ENCODE measurements around the gene CNOT9.
A peak's percentile ranks its signal among the peaks of the same experiment; 100 is the strongest.
"Not testable (repeated sequence)": the region's sequence is repeated elsewhere in the genome, so short reads cannot be mapped to it uniquely, and the experiment has no call there.

CNOT9 gene, protein sequence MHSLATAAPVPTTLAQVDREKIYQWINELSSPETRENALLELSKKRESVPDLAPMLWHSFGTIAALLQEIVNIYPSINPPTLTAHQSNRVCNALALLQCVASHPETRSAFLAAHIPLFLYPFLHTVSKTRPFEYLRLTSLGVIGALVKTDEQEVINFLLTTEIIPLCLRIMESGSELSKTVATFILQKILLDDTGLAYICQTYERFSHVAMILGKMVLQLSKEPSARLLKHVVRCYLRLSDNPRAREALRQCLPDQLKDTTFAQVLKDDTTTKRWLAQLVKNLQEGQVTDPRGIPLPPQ

DNA sequence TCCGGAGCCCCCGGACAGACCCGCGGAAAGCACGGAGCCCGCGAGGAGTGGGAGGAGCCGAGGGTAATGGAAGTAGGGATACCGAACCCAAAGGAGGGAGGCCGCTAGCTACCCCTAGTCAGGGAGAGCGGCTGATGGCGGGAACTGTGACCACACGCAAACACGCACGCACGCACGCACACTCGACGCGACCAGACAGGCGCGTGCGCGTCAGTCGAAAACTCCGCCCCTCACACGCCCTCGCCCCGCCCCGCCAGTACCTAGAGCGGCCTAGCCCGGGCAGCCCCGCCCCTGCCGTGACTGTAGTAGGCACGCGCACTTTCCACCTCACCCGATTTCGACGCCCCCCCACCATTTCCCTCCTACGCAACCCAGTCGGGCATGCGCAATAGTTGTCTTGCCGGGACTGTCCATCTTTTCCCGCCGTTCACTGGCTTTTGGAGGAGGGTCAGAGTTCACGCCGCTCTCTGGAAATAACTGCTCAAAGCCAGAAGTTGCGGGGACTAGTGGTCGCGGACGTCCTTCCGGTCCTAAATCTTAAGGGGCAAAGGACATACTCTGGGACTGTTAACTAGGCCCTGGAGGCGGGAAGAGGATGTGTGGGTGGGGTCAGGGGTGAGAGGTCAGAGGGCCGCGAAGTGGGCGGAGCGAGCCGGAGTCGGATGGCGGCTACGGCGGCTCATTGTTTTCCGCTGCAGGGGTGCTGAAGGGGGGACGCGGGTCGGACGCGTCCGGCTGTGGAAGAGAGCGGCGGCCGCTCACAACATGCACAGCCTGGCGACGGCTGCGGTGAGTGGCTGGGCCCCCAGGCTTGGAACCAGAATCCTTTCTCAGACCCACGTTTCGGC is at the start of gene CNOT9, which contains the start of gene USP37:
Gene CNOT9 (plus strand): TSS at position 650 of the 848 bp plus-strand sequence. CDS start 116 bp downstream, at position 766.
Gene USP37 (minus strand): TSS at position 162 of the 848 bp plus-strand sequence. CDS start 9,698 bp downstream, outside the sequence.
- peak; percentile 85 to 99 (median 97) for DNase-seq

DNA sequence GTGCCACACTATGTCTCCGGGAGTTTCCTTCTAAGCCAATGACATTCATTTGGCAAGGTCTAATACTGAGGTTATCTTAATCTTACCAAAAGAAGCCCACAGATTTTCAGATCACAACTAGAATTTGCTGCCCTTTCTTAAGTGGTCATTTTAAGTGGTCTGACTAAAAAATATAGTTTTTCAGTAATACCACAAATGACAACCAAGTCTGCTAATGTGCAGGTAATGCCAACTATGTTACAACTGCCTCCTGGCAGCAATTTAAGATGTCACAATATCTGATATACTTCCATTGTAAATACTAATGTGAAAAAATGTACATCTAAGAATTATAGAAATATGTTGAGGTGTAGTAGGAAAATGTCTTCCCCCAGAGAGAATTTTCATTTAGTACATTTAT is 49.8 kb upstream of the CNOT9 start:
- DNase-seq: no peak

DNA sequence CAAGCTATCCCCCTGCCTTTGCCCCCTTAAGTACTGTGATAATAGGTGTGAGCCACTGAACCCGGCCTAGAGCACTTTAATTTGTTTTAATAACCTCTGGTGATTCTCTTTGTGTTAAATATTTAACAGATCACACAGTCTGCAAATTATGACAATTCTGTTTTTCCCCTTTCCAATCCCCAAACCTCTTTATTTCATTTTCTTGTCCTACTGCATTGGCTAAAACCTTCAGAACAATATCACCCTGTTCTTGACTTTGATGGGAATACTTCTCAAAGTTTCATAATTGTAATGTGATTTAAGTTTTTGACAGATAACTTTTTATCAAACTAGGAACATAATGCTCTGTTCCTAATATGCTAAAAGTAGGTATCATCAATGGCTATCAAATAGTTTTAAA is 45.0 kb upstream of the CNOT9 start:
- DNase-seq: no peak

DNA sequence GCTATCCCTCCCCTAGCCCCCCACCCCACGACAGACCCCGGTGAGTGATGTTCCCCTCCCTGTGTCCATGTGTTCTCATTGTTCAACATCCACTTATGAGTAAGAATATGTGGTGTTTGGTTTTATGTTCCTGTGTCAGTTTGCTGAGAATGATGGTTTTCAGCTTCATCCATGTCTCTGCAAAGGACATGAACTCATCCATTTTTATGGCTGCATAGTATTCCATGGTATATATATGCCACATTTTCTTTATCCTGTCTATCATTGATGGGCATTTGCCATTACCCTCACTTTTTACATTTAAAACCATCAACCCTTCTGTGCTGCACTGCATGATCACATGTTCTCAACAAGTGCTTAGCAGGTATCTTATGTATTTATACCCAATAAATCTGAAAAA is 40.2 kb upstream of the CNOT9 start:
- DNase-seq: not testable (repeated sequence)

DNA sequence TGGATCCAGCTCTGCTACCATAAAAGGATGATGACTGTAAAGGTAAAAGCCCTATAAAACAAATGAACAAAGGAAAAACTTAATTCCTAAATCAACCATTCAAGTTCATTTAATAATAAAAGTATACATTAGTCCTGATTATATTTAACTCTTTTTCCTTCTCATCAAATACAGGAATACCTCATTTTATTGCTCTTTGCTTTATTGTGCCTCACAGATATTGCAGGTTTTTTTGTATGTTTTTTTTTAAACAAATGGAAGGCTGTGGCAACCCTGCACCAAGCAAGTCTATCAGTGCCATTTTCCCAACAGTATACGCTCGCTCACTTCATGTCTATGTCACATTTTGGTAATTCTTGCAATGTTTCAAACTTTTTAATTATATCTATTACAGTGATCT is 38.6 kb upstream of the CNOT9 start:
- DNase-seq: no peak

DNA sequence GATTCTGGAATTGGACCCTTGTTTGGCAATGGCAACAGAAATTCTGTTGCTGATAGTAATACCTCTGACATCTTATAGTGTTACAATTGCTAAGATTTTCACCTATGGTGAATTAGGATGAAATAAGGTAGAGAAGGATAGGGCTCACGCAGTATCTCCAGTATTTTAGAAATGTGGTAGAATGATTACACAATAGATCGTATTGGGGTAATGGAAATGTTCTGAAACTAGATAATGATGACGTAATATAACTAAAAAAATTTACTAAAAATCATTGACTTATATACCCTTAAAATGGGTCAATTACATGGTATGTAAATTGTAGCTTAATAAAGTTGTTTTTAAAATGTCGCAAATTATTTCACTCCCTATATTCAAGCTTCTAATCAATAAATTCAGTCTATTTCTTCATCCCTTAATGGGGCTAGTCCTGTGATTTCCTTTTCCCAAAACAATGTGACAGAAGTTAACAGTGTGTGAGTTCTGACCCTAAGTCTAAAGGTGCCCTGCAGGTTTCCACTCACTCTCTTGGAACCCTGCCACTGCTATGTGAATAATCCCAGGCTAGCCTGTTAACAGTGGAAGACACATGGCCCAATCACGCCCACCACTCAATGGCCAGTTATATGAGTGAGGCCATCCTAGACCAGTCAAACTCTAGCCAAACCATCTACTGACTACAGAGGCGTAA is 31.7 kb upstream of the CNOT9 start:
- no peak for DNase-seq

DNA sequence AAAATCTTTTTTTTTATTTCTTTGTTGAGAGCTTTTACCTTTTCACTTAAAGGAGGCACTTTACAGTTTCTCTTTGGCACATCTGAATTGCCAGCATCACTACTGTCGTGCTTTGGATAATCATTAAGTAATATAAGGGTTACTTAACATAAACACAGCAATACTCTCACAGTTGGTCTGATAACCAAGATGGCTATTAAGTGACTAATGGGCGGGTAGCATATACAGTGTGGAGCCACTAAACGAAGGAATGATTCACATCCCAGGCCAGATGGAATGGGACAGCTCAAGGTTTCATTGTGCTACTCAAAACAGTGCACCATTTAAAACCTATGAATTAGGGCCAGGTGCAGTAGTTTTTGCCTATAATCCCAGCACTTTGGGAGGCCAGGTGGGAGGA is 28.6 kb upstream of the CNOT9 start:
- DNase-seq: no peak

DNA sequence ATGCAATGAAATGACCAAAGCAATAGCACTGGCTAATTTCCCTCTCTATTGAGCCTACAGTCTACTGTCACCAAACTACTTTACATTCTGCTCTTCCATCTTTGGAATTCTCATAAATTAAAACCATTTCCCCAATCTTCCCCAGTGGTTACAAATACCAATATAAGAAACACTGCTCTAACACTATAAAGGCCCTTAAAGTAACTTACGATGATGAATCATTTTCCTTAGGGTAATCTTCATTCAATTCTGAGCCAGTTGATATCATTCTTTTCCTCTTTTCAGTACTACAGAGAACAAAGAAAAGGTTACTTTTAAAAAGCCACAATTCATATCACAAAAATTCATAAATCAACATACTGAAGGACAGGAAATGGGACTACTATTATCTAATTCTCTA is 22.6 kb upstream of the CNOT9 start:
- no peak for DNase-seq

DNA sequence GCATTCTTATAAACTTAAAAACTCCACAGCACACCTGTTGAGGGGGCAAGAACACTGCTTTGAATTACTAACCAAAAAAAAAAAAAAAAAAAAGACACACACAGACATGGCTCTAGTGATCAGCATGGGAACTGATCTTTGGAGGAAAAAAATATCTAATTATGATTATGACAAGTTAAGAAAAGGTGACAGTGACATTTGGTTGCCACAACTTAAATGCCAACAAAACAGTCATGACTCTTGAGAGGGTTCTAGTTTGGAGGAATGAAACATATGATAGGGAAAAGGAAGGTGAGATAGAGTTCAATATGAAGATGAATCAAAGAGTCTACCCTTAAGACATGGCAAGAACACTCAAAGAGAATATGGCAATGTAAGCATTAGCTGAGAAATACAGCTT is 21.1 kb upstream of the CNOT9 start:
- DNase-seq: no peak

DNA sequence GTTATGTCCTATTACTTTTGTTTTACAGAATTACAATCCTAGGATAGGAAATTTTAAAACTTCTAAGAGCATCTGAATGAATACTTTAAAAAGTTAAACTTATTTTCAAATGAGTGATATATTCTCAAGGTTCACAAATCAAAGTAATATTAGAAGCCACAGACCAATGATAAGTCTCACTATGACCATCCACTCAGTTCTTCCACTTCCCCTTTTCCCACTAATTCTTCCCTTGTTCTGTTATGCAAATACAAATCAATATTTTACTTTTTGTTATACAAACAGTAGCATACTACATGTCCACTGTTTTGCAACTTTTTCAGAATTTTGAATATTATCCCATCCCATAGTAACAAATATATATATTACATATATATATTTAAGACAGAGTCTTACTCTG is 20.7 kb upstream of the CNOT9 start:
- no peak for DNase-seq

DNA sequence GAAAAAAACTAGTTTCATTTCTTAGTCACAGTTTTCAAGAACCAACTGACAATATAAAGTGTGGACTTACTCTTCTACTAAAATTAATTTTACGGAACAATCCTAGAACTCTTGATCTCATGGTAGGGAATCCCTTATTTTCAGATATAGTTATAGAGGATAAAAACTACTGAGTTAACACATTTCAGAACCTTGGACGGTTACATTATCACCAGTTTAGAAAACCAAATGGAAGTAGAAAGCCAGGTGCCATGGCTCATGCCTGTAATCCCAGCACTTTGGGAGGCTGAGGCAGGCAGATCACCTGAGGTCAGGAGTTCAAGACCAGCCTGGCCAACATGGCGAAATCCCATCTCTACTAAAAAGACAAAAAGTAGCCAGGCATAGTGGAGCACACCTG is 14.4 kb upstream of the CNOT9 start:
- DNase-seq: not testable (repeated sequence)

DNA sequence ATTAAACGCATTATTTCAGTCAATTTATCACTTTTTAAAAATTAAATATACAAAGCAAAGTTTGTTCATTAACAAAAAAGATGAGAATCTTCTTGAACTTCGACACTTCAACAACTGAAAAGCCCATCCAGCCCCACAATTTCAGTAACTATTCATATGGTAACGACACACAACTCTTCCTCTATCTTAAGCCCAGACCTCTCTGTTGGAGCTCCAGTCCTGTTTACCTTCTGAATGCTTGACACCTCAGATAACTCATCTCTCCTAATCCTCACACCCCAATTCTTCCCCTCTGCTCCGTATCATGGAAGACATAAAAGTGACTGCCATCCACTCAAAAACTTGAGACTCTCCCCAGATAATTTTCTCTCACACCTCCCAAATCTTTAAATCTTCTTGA is 13.1 kb upstream of the CNOT9 start:
- no peak for DNase-seq

DNA sequence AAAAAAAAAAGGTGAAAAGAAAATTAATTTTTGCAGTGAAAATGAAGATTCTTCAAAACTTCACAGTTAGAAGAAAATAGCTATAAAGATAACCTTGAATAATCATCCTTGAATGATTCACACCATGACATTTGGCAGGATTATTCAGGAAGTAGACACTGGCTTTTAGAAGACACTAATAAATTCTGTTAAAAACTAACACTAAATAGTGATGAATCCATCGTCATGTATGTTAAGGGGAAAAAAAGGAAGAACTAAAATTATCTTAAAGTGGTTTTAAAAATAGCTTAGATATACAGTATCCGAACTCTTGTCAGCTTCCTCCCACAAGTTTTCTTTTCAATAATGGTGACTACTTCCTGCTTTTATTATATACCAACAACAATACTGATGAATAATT is 10.7 kb upstream of the CNOT9 start:
- no peak for DNase-seq

DNA sequence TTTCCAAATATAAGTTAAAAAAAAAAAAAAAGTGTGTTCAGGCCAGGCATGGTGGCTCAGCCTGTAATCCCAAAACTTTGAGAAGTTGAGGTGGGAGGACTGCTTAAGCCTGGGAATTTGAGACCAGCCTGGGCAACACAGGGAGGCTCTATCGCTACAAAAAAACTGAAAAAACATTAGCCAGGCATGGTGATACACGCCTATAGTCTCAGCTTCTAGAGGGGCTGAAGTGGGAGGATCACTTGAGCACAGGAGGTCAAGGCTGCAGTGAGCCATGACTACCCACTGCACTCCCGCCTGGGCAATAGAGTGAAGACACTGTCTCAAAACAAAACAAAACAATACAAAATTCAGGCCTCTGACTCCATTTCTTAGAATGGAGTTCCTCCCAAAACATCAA is 9.7 kb upstream of the CNOT9 start:
- DNase-seq: no peak

DNA sequence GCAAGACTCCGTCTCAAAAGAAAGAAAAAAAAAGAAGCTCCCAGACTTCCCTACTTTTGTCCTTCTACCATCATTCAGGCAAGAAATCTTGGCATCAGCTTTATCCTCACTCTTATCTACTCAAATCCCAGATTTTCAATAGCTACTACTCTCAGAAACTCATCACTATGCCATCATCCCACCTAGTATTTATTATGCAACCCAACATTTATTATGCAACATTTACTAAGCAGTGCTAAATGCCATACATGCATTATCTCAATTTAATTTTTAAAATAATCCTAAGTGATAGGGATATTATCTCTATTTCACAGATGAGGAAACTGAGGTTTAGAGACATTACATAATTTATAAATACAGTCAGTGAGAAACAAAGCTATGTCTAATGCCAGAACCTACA is 4.6 kb upstream of the CNOT9 start:
- DNase-seq: no peak

DNA sequence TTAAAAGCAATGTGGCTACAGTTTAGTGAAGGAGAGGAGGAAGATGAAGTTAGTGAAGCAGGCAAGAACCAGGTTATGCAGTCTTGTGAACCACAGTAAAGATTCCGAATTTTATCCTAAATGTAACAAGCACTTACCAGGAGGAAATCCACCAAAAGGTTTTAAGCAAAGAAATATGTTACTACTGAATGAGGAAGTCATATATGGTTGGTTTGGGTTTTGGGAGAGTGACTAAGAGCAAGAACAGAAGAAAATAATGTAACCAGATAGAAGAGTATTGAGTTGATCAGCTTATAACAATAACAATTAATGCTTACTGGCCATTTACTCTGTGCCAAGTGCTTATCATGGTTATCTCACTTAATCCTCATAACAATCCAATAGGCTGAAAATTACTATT is 2.3 kb upstream of the CNOT9 start:
- no peak for DNase-seq

DNA sequence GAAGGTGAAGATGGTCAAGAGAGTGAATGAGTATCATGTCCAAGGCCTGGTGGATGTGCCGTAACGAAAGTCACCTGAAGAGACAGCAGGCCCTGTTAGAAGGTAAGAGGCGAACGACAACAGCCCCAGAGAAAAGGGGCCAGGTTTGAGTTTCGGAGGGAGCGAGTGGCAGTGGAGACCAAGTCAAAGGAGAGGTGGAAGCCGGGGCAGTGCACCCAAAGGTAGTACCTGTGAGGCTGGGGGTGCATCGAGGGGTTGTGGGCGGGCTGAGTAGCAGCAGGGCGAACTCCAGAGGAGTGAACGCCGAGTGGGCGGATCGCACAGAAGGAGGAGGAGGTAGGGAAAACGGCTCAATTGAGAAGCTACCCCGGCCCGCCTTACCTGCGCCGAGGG is 846 bp upstream of the CNOT9 start:
- peak in 8 of 51 donors; percentile 43 to 89 (median 65) for DNase-seq

DNA sequence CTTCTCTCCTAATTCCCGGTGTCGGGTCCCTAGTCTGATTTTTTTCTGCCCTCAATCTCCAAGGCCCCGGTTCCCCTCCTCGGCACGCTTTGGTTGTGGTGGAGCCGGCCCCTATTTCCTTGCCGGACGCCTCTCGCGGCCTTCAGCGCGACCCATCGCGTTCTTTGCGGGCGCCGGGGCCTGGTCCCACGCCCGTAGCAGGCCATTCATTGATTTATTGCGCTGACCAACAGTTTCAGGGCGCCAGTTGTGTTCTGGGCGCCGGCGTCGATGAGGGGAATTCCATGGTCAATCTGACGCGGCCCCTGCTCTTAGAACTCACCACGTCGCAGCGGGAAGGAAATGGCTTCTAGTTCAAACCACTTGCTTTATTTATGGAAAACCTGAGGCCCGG is 396 bp downstream of the CNOT9 start:
- DNase-seq: peak in 22 of 51 donors; percentile 7 to 74 (median 47)

DNA sequence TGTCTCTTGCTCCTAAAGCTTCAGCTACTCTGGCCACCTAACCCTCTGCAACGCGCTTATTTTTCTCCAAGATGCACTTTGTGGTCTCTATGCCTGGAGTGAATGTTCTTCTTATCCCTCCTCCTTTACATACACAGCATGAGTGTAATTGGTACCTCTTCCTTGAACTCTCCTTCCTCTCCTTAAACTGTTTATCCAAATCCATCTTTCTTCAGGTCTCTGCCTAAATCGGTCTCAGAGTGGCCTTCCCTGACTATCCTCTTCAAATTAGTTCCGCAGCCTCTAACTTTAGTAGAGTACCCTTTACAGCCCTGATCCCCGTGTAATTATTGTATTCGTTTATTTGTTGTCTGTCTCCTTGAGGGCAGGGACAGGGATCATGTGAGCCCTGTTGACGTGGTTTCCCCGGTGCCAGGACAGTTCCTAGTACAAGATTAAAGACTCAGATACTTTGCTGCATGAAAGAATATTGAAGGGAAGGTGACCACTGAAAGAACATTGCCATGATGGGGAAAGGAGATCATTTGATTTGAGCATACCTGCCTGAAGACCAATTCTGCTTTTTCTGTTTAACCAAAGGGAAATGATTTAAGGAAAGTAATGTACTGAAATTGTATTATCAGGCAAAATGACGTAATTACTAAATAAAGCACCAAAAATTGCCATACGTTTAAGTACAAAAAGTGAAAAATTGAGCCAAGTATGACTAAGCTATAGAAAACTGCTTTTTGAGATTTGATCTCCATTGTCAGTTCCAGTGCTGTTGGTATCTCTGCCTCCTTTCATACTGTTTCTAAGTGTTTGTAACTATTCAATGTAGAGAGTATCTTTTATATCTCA is 1.2 kb downstream of the CNOT9 start:
- peak in 5 of 51 donors; percentile 0 to 16 (median 3) for DNase-seq

DNA sequence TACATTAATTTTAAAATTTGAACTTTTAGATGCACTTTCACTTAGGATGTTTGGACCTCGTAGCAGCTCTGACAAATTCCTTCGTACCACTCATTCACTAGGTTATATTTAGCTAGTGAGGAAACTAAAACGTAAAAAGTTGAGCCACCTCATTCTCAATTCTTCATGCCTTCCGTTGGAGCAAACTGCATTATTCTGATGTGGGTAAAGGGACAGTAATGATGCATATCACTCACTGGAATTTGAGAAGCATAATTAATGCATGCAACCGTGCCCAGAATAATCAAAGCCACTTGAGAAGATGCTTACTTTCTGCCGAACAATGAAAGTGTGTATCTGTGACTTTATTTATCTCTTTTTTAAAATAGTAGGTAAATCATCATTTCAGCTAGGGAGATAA is 2.2 kb downstream of the CNOT9 start:
- DNase-seq: no peak

DNA sequence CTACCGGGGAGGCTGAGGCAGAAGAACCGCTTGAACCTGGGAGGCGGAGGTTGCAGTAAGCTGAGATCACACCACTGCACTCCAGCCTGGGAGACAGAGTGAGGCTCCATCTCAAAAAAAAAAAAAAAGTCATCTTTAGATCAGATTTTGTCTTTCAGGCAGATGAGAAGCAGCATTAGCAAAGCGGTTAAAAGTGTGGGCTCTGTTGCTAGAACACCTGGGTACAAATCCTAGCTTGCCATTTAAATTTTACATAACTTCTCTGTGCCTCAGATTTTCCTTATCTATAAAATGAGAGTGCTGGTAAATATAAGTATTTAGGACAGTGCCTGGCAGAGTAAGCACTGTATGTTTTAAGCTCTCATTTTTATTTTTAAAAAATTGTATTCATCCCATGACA is 8.2 kb downstream of the CNOT9 start:
- DNase-seq: no peak
